HG03066 (cell line): Measurements from ENCODE around the gene ASB16.

Experiments
- ATAC-seq: cut with Tn5 transposase; IDR thresholded peaks from one replicate; pipeline ENCODE4 v1.9.1; 2021; ENCODE audit warnings: low read depth; ENCODE audit not compliant: unreplicated experiment

ASB16 gene

DNA sequence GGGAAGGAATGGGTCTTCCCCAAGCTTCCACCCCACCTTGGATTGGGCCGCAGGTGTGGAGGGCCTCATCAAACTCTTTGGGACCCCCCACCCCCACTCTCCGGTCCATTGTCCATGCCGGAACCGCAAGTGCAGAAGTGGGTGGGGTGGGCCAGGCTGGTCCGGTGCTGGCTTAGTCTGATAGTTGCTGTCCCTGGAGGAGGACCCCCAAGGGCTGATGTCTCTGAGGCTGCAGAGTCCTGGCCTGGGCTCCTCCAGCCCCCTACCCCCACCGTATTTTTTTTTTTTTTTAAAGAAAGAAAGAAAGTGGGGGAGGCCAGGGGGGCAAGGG, 36.3 kb downstream of the ASB16 start:
- ATAC-seq, result no peak

DNA sequence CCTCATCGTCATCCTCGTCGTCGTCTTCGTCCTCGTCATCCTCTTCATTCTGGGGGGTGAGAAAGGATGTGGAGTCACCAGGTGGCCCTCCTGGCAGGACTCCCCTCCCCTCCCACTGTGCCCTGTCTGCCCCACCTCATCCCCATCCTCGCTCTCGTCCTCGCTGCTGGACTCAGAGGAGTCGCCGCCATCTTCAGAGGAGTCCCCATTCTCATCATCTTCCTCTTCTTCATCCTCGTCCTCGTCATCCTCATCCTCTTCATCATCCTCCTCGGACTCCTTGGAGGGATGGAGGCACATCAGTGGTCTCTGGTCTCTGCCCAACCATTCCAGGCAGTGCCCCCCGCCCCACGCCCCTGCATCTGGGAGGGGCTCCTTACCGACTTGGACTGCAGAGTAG, 36.8 kb downstream of the ASB16 start:
- ATAC-seq, result no peak

DNA sequence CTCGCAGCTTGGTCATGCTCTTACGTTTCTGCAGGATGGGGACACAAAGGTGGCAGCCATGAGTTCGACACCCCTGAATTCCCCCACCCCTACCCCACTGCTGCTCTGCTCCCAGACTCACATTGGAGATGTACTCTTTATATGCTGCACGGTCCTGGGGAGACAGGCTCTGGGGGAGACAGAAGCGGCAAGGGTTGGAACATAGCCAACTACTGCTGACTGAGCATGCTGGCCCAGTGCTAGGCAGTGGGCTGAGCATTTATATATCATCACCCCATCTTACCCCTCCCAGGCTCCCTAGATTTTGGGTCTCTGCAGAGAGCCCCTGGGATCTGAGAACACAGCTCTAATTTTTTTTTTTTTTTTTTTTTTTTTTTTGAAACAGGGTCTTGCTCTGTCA, 37.2 kb downstream of the ASB16 start:
- ATAC-seq, result no peak

GRCh38 chr17:44209786-44210341, 39.4 kb downstream of the ASB16 start:
- no peak for ATAC-seq

DNA sequence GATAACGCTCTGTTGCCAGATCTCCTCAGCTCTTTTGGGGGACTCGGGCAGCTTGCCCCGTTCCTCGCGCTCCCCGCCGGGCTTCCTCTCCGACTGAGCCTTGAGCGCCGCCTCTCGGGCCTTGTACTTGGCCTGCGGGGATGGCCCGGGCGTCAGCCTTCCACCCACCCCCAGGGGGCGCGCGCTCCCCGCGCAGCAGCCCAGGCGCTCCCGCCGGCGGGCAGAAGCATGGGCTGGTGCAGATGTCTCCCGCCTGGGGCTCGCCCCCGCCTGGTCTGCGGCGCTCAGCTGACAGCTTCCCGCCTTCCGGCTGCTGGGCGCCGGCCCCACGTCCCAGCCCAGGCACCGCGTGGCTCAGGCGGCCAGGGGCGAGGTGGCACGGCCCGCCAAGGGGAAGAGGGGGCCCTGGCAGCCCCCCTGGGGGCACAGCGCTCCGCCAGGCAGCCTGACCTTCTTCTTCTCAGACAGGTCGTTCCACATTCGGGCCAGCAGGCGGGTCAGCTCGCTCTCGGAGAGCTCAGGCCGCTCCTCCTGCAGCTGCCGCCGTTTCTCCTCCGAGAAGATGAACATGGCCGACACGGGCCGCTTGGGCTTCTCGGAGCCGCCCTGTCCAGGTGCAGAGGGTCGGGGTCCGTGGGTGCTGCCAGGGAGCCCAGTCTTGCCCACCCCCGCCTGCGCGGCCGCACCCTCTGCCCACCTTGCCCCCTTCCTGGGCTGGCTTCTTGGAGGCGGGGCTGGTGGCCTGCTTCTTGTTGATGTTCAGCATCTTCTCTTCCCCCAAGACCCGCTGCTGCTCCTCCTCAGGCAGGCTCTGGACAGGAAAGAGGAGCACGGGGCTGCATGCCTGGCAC, 40.1 kb downstream of the ASB16 start:
- peak; percentile 50 for ATAC-seq

GRCh38 chr17:44211281-44212265, 41.1 kb downstream of the ASB16 start:
- no peak for ATAC-seq

DNA sequence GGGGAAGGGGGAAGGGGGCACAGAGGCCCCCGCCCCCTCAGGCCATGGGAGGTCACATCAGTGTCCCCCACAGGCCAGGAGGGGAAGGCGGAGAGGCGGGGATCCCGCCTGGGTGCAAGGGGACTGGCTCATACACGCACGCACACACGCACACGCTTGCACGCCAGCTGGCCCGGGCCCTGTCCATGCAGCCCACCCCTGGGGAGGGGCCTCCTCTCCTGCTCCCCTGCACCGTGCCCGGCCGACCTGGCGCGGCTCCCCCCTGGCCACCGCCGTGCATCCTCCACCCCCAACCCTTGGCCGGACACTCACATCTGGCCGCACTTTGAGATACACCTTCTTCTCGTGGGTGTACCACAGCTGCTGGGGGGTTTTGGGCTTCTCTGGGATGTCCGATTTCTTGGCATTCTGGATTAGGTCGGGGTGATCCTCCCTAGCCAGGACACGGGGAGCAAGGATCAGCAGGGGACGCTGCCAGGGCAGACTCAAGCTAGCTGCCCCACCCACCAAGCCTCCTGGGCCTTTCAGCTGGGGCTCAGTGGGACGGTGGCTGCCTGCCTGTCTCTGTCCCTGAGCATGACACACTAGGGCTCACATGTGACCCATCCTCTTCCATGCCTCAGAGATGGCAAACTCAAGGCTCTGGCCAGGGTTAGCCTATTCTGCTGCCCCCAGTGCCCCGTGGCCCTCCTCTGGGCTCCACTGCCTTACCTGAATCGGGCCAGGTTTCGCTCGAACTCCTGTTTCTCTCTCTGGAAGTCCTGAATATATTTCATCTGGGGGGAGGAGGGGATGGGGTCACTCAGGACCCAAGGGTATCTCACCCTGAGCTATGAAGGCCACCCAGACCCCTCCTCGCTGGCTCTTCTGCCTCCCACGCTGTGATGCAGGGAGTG, 42.3 kb downstream of the ASB16 start:
- ATAC-seq, result no peak

GRCh38 chr17:44213403-44214229, 43.1 kb downstream of the ASB16 start:
- ATAC-seq, result no peak

DNA sequence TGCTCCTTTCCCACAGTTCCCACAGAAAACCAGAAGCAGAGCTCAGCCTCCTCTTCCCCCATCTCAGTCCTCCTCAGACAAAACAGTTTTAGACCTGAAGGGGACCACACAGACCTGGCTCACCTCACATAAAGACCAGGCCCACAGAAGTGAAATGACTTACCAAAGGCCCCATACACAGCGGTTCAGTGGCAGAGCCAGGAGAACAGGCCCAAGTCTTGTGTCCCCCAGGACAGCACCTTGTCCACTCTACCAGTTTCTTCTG, 43.7 kb downstream of the ASB16 start:
- ATAC-seq, result no peak

DNA sequence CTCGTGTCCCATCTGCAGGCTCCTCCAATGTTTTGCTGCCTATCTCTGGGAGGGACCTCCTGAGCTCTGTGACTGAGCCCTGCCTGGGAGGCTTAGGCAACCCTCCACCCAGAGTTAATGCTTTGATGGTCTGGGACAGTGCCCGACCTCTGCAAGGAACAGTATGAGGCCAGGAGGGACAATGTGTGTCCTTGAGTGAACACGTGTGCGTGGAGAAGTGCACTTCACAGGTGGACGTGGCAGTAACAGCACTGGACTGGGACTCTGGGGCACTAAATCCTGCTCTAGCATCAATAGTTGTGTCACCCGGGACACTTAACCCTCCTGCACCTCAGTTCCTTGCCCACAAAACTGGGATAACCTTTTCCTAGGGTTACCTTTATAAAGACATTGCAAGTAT, 44.4 kb downstream of the ASB16 start:
- ATAC-seq, result no peak

DNA sequence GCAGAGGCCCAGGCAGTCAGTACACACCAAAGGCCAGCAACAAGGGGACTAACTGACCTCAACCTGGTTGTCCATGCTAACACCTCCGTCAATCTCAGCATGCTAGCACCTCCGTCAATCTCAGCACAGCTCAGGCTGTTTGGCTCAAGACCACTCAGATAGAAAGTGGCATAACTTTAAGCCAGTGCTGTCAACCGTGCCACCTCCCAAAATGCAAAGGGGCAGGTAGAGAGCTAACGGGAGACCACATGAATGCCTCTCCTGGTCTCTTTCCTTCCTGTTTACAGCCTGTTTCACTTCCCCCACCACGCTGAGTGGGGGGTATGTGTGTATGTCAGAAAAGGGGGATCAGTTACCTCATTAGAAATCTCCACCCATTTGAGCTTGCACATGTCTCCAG, 45.7 kb downstream of the ASB16 start:
- no peak for ATAC-seq

- ATAC-seq, result no peak
Observed at GRCh38 chr17:44216694-44217093, 46.2 kb downstream of the ASB16 start.

- no peak for ATAC-seq
Observed at GRCh38 chr17:44217738-44218343, 47.3 kb downstream of the ASB16 start.

DNA sequence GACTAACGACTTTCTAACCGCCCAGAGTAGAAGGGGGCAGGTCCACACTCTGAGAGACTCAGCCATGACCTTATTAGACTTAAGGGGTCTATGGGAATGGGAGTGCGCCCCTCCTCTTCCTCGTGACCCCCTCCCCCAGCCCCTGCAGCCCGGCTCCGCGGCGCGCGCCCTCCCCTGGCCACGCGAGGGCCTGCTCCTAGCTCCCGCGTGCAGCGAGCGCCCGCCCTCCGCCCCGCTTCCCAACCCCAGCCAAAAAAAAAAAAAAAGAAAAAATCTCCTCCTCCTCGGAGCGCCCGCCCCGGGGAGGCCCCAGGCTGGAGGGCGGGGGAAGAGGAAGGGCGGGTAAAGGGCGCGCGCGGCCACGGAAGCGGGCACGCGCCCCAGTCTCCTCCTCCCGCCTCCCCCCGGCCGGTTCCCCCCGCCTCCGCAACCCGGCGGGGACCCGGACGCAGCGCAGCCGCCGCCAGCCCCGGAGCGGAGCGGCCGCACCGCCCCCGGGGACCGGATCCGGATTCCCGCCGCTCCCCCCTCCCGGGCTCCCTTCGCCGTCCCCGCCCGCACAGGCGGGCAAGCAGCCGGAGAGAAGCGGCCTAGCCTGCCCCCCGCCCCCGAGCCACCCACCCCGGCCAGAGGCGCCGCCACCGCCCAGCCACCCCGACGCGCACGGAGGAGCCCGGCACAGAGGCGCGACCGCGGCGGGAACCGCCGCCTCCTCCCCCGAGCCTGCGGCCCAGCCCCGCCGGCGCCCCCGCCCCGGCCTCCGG, 48.0 kb downstream of the ASB16 start:
- peak; percentile 26 for ATAC-seq

GRCh38 chr17:44219108-44219615, 48.7 kb downstream of the ASB16 start:
- peak; percentile 22 for ATAC-seq

DNA sequence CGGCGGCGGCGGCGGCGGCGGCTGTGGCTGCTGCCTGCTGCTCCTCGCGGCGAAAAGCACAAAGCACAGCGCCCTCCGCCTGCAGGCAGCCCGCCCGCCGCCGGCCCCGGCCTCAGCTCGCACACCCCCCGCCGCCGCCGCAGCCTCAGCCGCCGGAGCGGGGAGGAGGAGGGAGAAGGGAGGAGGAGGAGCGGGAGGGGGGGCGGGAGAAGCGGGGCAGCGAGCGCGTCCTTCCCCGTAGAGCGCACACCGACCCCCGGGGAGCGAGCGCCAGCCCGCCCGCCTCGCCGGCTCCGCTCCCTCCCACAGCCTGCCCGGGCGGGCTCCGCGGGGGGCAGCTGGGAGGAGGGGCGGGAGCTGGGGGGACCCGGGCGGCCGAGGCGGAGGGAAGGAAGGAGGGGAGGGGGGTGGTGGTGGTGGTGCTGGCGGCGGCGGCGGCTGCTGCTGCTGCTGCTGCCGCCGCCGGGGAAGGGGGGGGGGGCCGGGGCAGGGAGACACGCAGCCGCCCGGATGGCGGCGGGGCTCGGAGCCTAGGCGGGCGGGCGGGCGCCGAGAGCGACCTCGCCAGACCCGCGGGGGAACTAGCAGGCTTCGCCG, 49.2 kb downstream of the ASB16 start, which contains the start of gene UBTF:
Gene UBTF (minus strand): TSS at position 60 of the 597 bp plus-strand sequence. CDS start 1,446 bp downstream, outside the sequence.
- ATAC-seq, result no peak

GRCh38 chr17:44220213-44221083, 49.9 kb downstream of the ASB16 start:
- ATAC-seq, result no peak
